Activated CD4-positive, alpha-beta T cell treated with anti-CD3 and anti-CD28 coated beads for 4 hours (primary cell): ENCODE measurements around the gene SLC38A1.
"Not testable (repeated sequence)": the region's sequence is repeated elsewhere in the genome, so short reads cannot be mapped to it uniquely, and the experiment has no call there.

ENCODE experiments used
- DNase-seq, 2 donors: peaks; one replicate each; pipeline ENCODE4 v3.0.0-alpha.2; 2020

The SLC38A1 gene

DNA sequence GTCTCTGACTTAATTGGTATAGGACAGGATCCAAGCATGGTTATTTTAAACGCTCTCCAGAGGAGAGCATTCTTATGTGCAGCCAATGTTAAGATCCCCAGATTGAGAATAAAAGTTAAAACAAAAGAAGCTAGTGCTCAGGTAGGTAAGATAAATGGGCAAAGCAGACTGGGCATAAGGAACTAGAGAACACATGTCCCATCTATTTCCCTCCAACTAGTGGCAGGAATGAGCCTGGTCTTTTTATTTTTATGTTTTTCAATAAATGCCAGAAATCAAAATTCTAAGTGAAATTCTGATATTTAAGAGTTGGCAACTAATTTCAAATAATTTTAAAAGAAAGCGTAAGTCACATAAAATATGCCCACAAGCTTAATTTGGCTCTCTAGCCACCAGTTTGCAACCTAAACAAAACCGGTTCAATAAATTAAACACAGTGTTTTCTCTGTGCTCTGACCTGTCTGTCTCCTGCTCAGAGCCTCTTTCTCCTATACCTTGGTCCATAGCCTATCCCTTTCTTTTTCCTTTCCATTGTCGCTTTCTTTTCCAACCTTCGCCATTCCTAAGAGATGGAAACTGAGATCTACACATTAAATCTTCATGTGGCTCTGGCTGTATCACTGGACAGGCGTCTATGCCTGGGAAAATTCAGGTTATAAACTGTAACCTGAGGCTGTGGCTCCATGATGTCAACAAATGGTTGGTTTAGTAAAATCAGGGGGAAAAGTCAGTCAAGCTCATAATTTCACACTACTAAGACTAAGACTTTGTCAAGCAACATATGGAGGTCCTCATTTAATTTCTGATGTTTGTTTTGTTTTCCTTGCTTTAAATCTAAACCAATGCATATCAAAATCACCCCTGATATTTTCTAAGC lies 5.5 kb downstream of the SLC38A1 start:
- DNase-seq: no peak

DNA sequence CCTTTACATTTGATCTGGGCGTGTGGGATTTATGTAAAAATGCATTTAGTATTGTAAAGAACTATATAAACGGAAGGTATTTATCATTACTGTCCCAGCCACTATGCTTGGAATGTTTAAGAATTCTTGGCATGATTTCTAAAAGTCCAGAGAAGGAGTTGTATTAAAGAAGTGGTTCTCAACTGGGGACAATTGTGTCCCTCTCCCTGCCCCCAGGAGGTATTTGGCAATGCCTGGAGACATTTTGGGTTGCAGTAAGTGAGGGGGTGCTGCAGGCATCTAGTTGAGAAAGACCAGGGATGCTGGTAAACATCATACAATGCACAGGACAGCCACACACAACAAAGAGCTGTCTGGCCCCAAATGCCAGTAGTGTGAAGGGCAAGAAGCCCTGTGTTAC lies 7.2 kb downstream of the SLC38A1 start:
- DNase-seq: no peak

DNA sequence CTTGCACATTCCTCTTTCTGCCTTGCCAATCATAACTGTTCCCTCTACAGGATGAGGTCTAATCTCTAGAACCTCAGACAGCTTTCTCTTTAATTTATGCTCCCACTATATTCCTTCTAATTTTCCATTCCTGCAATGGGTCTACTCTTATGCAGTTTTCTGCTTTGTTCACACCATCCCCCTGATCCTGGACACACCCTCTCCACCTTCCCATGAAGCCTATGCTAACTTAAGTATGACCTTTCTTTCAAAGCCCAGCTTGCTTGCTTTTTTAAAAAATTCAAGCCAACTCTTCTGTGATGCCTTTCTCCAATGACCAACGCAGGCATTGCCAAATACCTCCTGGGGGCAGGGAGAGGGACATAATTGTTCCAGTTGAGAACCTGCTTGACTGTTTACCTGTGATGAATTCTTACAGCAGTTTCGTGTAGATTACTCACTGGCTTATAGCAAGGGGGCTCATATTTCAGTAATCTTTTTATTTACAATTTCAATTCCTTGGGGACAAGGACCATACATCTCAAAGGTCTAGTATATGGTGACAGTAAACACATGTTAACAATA lies 7.8 kb downstream of the SLC38A1 start:
- no peak for DNase-seq

DNA sequence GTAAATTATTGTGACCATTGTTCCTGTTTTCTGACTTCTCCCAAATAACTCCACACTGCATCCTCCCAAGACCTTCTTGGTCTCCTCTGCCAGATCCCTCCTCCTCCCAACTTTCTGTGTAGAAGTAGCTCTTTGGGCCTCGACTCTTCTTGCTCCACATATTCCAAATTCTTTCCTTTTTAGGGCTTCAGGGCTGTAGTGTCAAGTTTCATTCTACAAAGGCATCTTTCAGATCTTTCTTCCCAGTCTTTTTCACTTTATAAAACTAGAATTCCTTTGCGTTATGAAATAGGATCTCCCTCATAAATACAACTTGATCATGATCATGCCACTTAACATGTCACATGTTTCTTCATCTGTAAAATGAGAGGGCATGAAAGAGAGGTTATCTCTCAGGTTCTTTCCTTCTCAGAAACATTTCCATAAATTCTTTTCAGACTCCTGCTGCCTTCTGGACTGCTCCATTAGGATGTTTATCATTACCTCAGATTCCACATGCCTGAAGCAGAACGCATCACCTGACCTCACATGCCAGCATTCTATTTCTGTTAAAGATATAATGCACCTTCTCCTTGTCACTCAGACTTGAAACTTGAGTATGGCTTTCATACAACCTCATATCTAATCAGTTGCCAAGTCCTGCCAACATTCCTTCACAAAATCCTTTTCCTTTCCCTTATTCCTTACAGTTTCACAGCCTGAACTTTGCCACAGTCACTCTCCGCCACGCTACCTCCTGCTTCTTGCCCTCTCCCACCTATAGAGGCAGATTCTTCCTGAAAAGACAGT lies 8.5 kb downstream of the SLC38A1 start:
- no peak for DNase-seq

DNA sequence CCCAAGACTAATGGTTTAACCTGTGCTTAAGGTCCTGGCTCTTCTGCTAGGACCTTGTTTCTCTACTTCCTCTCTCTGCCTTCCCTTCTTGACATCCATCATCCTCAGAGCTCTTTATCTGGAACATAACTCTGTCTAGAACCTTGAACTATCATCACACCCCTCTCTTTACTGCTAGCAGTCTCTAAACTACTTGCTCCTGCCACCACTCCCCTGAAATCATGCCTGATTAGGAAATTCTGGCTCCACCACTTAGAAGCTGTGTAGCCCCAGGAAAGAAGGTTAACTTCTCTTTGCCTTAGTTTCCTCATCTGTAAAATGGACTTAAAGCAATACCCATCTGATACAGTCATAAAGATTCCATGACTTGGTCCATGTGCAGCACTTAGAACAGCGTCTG lies 9.1 kb downstream of the SLC38A1 start:
- no peak for DNase-seq

DNA sequence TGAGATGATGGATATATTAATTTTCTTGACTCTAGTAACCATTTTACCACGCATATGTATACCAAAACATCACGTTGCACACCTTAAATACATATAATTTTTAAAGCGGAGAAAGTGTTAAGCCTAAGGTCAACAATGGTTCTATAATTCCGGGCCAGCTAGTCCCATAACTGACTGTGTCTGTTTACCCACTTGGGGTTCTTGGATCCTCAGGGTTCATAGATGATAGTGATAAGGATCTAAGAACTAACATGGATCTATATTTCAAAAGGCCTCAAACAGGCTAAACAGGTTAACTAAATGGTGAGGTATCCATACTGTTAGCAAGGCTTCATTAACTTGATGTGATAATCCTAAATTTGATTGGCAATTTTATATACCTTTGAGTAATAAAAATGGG lies 9.8 kb downstream of the SLC38A1 start:
- no peak for DNase-seq

DNA sequence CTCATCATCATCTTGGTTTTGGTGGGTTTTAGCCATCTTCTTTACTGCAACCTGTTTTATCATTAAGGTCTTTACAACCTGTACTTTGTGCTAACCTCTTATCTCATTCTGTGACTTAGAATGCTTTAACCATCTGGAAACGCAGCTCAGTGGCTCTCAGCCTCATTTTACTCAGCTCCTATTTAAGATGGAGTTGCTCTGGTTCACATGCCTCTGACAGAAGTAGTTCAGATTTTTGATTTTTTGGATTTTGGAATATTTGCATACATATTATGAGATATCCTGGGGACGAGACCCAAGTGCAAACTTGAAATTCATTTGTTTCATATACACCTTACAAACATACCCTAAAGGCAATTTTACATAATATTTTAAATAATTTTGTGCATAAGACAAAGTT lies 10.7 kb downstream of the SLC38A1 start:
- no peak for DNase-seq

DNA sequence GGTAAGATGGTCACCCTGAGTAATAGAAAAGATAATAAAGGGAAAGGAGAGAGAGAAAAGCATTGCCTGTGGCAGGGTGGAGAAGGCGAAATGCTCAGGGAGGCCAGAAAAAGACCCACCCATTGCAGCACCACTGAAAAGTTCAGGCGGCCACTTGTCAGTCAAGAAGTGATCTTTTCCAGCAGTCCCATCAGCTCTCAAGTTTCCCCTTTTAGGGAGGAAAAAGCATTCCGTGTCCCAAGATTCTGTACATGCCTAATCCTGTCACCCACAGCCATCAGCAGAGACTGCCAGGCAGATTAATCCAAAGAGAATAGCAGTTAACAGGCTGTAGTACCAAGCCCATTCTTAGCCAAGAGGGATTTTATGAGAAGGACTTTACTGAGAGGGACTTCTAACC lies 11.9 kb downstream of the SLC38A1 start:
- no peak for DNase-seq

DNA sequence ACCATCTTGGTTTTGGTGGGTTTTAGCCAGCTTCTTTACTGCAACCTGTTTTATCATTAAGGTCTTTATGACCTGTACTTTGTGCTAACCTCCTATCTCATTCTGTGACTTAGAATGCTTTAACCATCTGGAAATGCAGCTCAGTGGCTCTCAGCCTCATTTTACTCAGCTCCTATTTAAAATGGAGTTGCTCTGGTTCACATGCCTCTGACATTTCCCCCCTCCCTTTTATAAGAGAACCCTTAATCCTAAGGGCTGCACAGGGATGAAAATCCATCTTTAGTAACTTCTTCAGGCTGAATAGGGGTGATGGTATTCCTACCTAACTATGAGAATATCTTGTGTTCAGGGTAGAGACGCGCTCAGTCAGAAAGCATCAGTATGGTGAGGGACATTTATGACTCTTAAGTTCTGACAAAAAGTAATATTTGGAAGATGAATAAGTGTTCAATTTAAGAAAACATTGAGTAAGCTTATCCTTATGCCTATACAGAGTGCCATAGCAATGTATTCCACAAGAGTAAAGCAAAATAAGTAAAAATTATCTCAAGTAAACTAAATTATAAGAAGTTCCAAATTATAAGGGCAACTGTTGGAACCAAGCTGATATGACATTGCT lies 15.2 kb downstream of the SLC38A1 start:
- DNase-seq: no peak

DNA sequence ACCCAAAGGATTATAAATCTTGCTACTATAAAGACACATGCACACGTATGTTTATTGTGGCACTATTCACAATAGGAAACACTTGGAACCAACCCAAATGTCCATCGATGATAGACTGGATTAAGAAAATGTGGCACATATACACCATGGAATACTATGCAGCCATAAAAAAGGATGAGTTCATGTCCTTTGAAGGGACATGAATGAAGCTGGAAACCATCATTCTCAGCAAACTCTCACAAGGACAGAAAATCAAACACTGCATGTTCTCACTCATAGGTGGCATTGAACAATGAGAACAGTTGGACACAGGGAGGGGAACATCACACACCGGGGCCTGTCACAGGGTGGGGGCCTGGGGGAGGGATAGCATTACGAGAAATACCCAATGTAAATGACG lies 16.8 kb downstream of the SLC38A1 start:
- DNase-seq: not testable (repeated sequence)

DNA sequence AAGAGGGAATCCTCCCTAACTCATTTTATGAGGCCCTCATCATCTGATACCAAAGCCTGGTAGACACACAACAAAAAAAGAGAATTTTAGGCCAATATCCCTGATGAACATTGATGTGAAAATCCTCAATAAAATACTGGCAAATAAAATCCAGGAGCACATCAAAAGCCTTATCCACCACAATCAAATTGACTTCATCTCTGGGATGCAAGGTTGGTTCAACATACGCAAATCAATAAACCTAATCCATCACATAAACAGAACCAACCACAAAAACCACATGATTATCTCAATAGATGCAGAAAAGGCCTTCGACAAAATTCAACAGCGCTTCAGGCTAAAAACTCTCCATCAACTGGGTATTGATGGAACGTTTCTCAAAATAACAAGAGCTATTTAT lies 18.9 kb downstream of the SLC38A1 start:
- DNase-seq: not testable (repeated sequence)

DNA sequence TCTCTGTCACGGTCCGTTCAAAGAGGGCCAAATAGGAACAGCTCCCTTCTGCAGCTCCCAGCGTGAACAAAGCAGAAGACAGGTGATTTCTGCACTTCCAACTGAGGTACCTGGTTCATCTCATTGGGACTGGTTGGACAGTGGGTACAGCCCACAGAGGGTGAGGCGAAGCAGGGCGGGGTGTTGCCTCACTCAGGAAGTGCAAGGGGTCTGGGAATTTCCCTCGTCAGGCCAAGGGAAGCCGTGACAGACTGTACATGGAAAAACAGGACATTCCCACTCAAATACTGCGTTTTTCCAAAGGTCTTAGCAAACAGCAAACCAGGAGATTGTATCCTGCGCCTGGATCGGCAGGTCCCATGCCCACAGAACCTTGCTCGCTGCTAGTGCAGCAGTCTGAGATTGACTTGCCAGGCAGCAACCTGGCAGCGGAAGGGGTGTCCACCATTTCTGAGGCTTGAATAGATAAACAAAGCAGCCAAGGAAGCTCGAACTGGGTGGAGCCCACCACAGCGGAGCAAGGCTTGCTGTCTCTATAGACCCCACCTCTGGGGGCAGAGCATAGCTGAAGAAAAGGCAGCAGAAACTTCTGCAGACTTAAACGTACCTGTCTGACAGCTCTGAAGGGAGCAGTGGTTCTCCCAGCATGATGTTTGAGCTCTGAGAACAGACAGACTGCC lies 22.7 kb downstream of the SLC38A1 start:
- DNase-seq: no peak

DNA sequence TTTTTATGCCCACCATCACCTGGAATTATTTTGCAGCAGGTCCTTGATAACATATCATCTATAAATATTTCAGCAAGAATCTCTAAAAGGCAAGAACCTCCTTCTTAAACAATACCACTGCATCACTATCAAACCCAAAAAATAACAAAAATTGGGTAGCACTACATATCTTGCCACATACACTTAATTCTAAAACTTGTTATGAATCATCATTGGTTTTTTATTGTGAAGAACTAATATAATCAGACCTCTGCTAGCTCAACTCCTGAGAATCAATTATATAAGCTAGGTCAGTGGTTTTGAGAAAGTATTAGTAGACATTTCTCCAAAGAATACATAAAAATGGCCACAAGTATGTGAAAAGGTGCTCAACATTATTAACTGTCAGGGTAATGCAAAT lies 23.8 kb downstream of the SLC38A1 start:
- DNase-seq: no peak

DNA sequence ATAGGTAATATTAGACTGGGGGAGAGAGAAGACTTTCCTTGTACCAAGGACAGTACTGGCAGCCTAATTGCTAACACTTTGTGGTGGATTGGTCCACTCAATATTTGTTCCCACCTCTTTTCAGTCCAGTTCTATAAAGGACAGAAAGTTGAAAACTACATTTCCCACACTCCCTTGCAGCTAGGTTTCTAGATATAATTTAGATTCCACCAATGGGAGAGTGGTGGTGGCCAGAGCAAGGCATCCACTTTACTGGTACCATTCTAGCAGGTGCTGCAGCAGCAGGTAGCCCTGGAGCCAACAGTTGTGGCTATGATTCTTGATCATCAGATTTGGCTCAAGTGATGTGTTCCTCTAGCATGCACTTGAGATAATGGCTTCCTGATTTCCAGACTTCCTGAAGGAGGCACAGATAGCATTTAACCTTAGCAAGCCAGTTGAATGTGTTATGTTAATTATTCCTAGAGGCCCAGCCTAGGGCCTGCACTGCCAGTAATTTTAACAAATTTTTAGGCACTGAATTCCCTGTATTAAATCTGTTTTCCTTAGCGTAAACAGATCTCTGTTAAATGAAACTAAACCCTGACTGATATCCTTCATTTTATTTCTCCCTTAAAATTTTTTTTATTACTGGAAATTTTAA lies 24.4 kb downstream of the SLC38A1 start:
- no peak for DNase-seq

DNA sequence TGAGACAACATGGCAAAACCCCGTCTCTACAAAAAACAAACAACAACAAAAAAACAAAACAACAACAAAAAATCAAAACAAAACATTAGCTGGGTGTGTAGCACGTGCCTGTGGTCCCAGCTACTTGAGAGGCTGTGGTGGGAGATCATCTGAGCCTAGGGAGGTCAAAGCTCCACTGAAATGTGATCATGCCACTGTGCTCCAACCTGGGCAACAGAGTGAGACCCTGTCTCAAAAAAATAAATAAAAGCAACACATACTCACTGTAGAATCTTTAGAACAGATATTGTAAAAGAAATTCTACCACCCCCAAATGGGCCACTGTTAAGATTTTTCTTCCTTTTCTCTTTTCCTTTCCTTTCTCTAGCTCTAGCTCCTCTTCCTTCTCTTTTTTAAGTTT lies 26.3 kb downstream of the SLC38A1 start:
- DNase-seq: no peak

DNA sequence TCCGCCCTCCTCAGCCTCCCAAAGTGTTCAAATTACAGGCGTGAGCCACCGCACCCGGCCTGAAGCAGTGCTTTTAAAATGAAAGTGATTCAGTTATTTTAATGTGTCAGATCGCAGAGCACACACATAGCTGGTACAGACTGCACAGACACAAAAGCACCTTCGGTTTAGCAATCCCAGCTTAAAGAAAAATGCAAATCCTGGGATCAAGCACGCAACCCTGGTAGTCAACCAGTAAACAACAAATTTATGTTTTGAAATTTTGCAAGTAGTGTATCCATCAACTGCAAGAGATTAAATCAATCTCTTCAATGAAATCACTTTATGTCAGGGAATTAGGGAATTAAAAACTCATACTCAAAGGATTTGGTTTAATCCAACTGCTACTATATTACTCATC lies 28.4 kb downstream of the SLC38A1 start:
- no peak for DNase-seq

DNA sequence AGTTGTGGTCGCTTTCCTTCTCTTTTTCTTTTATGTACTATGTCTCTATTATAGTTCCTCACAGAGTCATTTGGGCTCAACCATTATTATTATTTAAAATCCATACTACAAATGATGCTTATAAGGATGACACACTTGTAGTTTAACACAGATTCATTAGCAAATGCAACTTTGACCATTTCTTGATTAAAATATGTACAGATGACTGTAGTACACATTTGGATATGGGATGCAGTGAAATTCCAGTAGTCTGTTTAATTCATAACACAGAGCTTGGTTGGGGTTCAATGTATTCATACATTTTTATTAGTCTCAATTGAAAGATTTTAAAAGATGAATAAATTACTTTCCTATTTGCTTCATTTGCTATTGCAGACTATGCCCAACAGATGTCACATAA lies 30.0 kb downstream of the SLC38A1 start:
- no peak for DNase-seq

DNA sequence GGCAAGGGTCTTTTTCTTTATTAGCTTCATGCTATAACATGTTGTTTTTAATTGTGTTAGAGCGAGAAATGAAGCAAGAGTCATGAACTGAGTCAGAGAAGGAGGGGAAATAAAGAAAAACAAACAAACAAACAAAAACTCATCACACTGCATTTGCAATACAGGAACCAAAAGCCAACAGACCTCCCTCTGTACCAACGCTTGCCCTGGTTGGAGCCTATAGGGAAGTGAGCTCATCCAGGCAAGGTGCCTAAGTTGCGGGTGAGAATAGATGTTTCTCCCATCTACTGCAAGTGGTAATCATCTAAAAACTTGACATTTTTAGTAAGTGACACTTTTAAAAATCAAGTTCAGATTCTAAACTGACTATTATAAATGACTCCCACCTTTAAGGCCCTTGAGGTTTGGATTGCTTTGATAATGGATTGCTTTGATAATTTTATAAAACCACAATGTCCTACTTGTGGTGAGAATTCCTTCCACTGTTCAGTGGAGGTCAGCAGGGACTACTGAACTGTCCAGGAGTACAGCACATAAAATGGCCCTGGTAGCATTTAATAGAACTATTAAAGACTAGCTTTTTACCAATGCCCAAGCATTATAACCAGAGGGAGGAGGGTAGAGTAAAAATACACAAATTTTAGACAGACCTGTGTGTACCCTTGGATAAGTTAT lies 31.3 kb downstream of the SLC38A1 start:
- DNase-seq: no peak

DNA sequence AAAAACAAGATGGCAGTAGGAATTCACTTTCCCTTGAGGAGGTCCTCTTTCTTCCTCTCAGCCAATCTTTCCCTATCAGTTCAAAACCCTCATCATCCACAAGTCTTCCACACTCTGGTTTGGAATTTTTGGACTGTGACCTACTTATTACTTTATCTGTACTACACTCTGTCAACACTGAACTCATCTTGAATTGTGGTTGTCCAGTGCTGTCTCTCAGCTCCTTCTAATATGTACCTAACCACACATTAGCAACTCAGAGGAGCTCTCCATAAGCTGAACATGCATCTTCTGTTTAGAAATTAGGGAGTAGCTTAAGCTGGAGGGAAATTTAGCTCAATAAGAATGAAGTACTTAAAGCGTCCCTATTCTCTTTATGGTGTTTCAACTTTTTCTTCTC lies 34.8 kb downstream of the SLC38A1 start:
- no peak for DNase-seq

DNA sequence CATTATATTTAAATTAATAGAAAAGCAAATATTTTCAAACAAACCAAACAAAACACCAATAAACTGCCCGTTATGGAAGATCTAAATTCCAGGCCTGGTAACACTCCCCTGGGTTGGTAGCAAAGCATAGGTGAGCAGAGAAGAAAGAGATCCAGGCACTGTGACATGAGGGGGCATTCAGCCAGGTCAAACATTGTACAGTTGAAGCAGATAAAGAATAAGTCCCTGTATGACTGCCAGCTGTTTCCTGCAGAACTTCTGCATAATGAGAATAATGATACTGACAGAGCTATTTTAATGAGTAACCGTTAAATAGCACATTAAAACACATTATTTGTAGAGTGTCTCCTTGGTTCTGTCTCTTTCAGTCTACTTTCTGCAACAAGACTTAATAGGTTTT lies 35.4 kb downstream of the SLC38A1 start:
- no peak for DNase-seq

DNA sequence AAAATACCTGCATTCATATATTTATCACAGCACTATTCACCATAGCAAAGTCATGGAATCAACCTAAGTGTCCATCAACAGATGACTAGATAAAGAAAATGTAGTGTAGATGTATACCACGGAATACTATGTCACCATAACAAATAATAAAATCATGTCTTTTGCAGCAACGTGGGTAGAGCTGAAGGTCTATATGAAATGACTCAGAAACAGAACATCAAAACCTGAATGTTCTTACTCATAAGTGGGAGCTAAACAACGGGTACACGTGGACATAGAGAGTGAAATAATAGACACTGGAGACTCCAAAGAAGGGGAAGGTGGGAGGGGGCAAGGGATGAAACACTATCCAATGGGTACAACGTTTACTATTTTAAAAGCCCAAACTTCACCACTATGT lies 37.9 kb downstream of the SLC38A1 start:
- DNase-seq: no peak

DNA sequence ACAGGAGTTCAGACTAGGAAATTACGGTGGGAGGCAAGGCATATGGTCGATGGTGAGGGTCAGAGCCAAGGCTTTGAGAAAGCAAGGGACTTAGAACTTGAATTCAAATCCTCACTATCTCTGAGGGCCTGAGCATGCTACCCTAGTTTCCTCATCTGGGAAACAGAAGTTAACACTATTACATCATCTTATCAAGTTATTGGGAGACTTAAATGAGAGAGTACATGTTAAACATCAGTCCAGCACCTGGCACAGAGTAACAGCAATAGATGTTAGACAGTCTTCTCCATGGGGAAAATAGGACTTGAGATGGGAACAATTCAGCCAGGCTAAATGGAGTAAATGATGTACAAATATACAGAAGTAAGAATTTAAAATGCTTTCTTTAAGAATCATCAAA lies 38.5 kb downstream of the SLC38A1 start:
- DNase-seq: no peak
